ENCODE measurements around the gene IFT57.

The IFT57 gene

GRCh38 chr3:108130236-108130635, 92.0 kb downstream of the IFT57 start:
- no peak overlapping the region for H3K4me3 ChIP-seq (ENCODE audit: low read depth, low read length)
- CTCF ChIA-PET: interaction anchor here (0.7 kb wide), 1 partner anchor 348 kb away, joined by 3 read pairs; no protein-coding TSS in a partner anchor

More at GRCh38 chr3:108130236-108130635, 92.0 kb downstream of the IFT57 start:
- H3K9me3 ChIP-seq (ENCODE audit: control insufficient read depth, insufficient read depth, low read depth, low read length): no peaks in the 10 kb centered on the region
- H3K36me3 ChIP-seq (ENCODE audit: control insufficient read depth in 2 of 2, insufficient read depth in 1 of 2, low read length in 2 of 2): no peaks in the 10 kb centered on the region
- H3K27ac ChIP-seq (ENCODE audit: extremely low read depth, low read depth, low read length): no peak overlapping the region
- no peak for TF ChIP-seq ZNF10 (tag by site-specific recombination; IDR thresholded peaks at IDR 0.05)
- TF ChIP-seq ZSCAN23 (tag by site-specific recombination; IDR thresholded peaks at IDR 0.05): no peak
- no peak for TF ChIP-seq ZNF350 (tag by site-specific recombination; IDR thresholded peaks at IDR 0.05)
- no peak for TF ChIP-seq PBX3 (CRISPR knock-in tag; IDR thresholded peaks at IDR 0.05)
- TF ChIP-seq ZNF692 (tag by site-specific recombination; IDR thresholded peaks at IDR 0.05): no peak
- TF ChIP-seq ZNF645 (tag by site-specific recombination; IDR thresholded peaks at IDR 0.05): no peak
- no peak for TF ChIP-seq ZFHX2 (tag by site-specific recombination; conservative IDR thresholded peaks at IDR 0.05)
- TF ChIP-seq ZNF670 (tag by site-specific recombination; IDR thresholded peaks at IDR 0.05; ENCODE audit: low read depth): no peak
- no peak for TF ChIP-seq ZNF112 (tag by site-specific recombination; IDR thresholded peaks at IDR 0.05)
- TF ChIP-seq YY1 (tag by site-specific recombination; IDR thresholded peaks at IDR 0.05): no peak
- TF ChIP-seq ZNF518A (tag by site-specific recombination; conservative IDR thresholded peaks at IDR 0.05; ENCODE audit: low read depth): no peak
- TF ChIP-seq YY2 (tag by site-specific recombination; IDR thresholded peaks at IDR 0.05): no peak
- no peak for TF ChIP-seq ZNF747 (tag by site-specific recombination; IDR thresholded peaks at IDR 0.05)
- no peaks in the 10 kb centered on the region for H3K4me1 ChIP-seq (ENCODE audit: control insufficient read depth, insufficient read depth, low read length)
- POLR2A ChIA-PET: no interaction called here

Measured in HEK293 (cell line).